WTC11 (cell line): ENCODE data around the gene CXCL14. TPM values are rescaled to one million over a fixed set of nuclear protein-coding genes. Genes with fewer than 3 reads are reported as not detected.

ENCODE experiments used
- ATAC-seq: fragments of 200-7000 bp; cut with Tn5 transposase; 2 replicates; pipeline ENCODE4 v1.10.0; 2021; ENCODE audit warnings: mild to moderate bottlenecking, moderate library complexity
- CTCF ChIA-PET: fragments of 300-600 bp; sonication (Branson Sonifier 250); formaldehyde crosslinking; loops from one replicate; lab custom pipeline; 2021; ENCODE audit warnings: antibody characterized with exemption; lab: Charles Lee
- POLR2A ChIA-PET: fragments of 350-600 bp; sonication (Branson Sonifier 250); formaldehyde crosslinking; loops from one replicate; lab custom pipeline; 2021; ENCODE audit warnings: antibody characterized with exemption; lab: Charles Lee
- DNase-seq: peaks from one replicate; pipeline ENCODE4 v3.0.0; 2021; ENCODE audit warnings: low spot score
- H3K27ac Mint-ChIP-seq: 2 replicates; pipeline ENCODE4 v1.8.0; 2021; ENCODE audit warnings: mixed read lengths
- H3K27me3 Mint-ChIP-seq: 2 replicates; pipeline ENCODE4 v1.8.0; 2021; ENCODE audit warnings: low read depth, mild to moderate bottlenecking, moderate library complexity, mixed read lengths
- H3K36me3 Mint-ChIP-seq: 2 replicates; pipeline ENCODE4 v1.8.0; 2021; ENCODE audit warnings: mixed read lengths
- H3K4me1 Mint-ChIP-seq: 2 replicates; pipeline ENCODE4 v1.8.0; 2022; ENCODE audit warnings: mixed read lengths
- H3K4me3 Mint-ChIP-seq: 2 replicates; pipeline ENCODE4 v1.8.0; 2021; ENCODE audit warnings: mild to moderate bottlenecking, moderate library complexity, mixed read lengths
- H3K9me3 Mint-ChIP-seq: 2 replicates; pipeline ENCODE4 v1.8.0; 2021; ENCODE audit warnings: mixed read lengths
- E2F1 ChIP-seq: sonication (generic); formaldehyde crosslinking; IDR thresholded peaks from 2 replicates; pipeline ENCODE4 v1.8.0; 2022; ENCODE audit warnings: mild to moderate bottlenecking, missing genetic modification reagents
- ELF4 ChIP-seq: sonication (generic); formaldehyde crosslinking; IDR thresholded peaks from 2 replicates; pipeline ENCODE4 v1.8.1; 2022; ENCODE audit warnings: low read depth, mild to moderate bottlenecking, moderate library complexity, missing genetic modification reagents
- EMX1 ChIP-seq: fragments of 250-450 bp; sonication (Bioruptor Pico); IDR thresholded peaks from 2 replicates; pipeline ENCODE4 v1.8.0; 2021; ENCODE audit warnings: mild to moderate bottlenecking
- IRF1 ChIP-seq: sonication (generic); formaldehyde crosslinking; IDR thresholded peaks from 2 replicates; pipeline ENCODE4 v1.8.0; 2023; ENCODE audit warnings: missing genetic modification reagents
- NR1H2 ChIP-seq: sonication (generic); formaldehyde crosslinking; IDR thresholded peaks from 2 replicates; pipeline ENCODE4 v1.9.0; 2021; ENCODE audit warnings: mild to moderate bottlenecking, moderate library complexity, missing genetic modification reagents
- PREB ChIP-seq: sonication (generic); formaldehyde crosslinking; IDR thresholded peaks from 2 replicates; pipeline ENCODE4 v1.8.1; 2022; ENCODE audit warnings: mild to moderate bottlenecking, missing genetic modification reagents, moderate library complexity, borderline replicate concordance
- SP1 ChIP-seq: sonication (generic); formaldehyde crosslinking; conservative IDR thresholded peaks from 2 replicates; pipeline ENCODE4 v1.8.1; 2022; ENCODE audit warnings: missing genetic modification reagents
- TCF7 ChIP-seq: sonication (generic); formaldehyde crosslinking; IDR thresholded peaks from 2 replicates; pipeline ENCODE4 v1.8.0; 2022; ENCODE audit warnings: mild to moderate bottlenecking, low read depth, missing genetic modification reagents, moderate library complexity
- TP53 ChIP-seq: sonication (generic); formaldehyde crosslinking; IDR thresholded peaks from 2 replicates; pipeline ENCODE4 v1.8.1; 2023; ENCODE audit warnings: mild to moderate bottlenecking, missing genetic modification reagents
- ZNF263 ChIP-seq: sonication (generic); formaldehyde crosslinking; IDR thresholded peaks from 2 replicates; pipeline ENCODE4 v1.8.1; 2022; ENCODE audit warnings: low read depth, mild to moderate bottlenecking, moderate library complexity, missing genetic modification reagents
- ZNF425 ChIP-seq: fragments of 250-450 bp; sonication (Bioruptor Pico); conservative IDR thresholded peaks from 2 replicates; pipeline ENCODE4 v1.9.0; 2021; ENCODE audit warnings: mild to moderate bottlenecking
- ZSCAN18 ChIP-seq: fragments of 250-450 bp; sonication (Bioruptor Pico); IDR thresholded peaks from 2 replicates; pipeline ENCODE4 v2.1.2; 2022; ENCODE audit warnings: mild to moderate bottlenecking, moderate library complexity
- total RNA-seq: library from RNA; stranded (reverse); gene quantifications from 3 replicates; pipeline ENCODE4 v1.2.3, GENCODE V29; 2021
- TF ChIP-seq, protein P1 (sequence below): sonication (generic); formaldehyde crosslinking; IDR thresholded peaks from 2 replicates; pipeline ENCODE4 v1.8.1; 2023; ENCODE audit warnings: mild to moderate bottlenecking, moderate library complexity, missing genetic modification reagents
- TF ChIP-seq, protein P2 (sequence below): sonication (generic); formaldehyde crosslinking; IDR thresholded peaks from 2 replicates; pipeline ENCODE4 v1.8.0; 2022; ENCODE audit warnings: mild to moderate bottlenecking, missing genetic modification reagents
- TF ChIP-seq, protein P3 (sequence below): sonication (generic); formaldehyde crosslinking; IDR thresholded peaks from 2 replicates; pipeline ENCODE4 v1.8.1; 2023; ENCODE audit warnings: mild to moderate bottlenecking, missing genetic modification reagents
- TF ChIP-seq, protein P4 (sequence below): sonication (generic); formaldehyde crosslinking; IDR thresholded peaks from 2 replicates; pipeline ENCODE4 v1.8.0; 2022; ENCODE audit warnings: mild to moderate bottlenecking, missing genetic modification reagents

Gene CXCL14
- total RNA-seq, 1 experiment from 2014 or later: 0.87 TPM

- TF ChIP-seq TP53 (peak; percentile 14), SP1 (no peak), ELF4 (CRISPR knock-in tag) (no peak), E2F1 (CRISPR knock-in tag) (no peak)
- TF ChIP-seq, all 79 proteins: peak for 2
Measured at GRCh38 chr5:135535420-135535819, 43.4 kb downstream of the CXCL14 start (continued).

DNA sequence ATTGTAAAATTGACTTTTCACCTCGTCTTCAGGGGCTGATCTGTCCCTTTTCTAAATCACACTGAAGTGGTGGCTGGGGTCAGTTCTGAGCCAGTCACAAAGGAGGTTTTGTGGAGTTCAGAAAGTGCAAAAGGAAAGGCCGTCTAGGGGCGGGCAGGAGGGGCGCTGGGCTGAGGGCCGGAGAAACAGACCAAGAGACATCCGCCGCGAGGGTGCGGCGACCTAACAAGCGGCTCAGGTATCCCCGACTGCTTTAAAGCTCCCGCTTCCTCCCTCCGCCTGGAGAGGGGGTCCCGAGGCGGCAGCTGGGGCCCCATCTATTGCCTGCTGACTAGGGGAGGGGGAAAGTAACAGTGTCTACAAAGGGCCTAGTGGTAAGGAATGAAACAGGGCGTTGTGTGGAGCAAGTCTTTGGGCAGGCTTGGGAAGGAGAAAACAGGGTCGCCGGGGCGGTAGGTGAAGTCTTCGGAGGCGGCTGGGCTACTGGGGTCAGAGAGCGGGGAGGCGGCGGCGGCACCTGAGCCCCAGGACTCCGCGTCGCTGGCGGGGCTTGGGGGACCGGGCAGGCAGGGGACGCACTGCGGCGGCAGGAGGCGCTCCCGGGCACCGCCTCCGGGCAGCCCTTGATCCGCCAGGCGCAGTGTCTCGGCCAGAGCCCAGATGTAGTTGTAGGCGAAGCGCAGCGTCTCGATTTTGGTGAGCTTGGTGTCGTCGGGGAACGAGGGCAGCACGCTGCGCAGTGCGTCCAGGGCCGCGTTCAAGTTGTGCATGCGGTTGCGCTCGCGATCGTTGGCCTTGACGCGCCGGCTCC is 44.0 kb downstream of the CXCL14 start:
- H3K27me3 Mint-ChIP-seq: peaks cover 100% of the 10 kb centered on the region
- ChIA-PET CTCF (interaction anchor here (0.6 to 5.8 kb wide), 11 partner anchors 16 to 77 kb away, joined by 3 to 48 read pairs (median 5); no protein-coding TSS in a partner anchor), POLR2A (interaction anchor here (0.9 kb wide), 1 partner anchor 51 kb away, joined by 3 read pairs; no protein-coding TSS in a partner anchor)
- DNase-seq: peak; percentile 69
- 0 out of 2 replicates have a peak, but pooled peaks cover 4% of the 10 kb centered on the region for H3K36me3 Mint-ChIP-seq
- H3K9me3 Mint-ChIP-seq: peaks cover 9% of the 10 kb centered on the region
- peaks cover 15% of the 10 kb centered on the region for H3K4me1 Mint-ChIP-seq
- peak overlapping the region; percentile 64 for H3K4me3 Mint-ChIP-seq
- peak; percentile 71 for ATAC-seq
- TF ChIP-seq, protein P1, sequence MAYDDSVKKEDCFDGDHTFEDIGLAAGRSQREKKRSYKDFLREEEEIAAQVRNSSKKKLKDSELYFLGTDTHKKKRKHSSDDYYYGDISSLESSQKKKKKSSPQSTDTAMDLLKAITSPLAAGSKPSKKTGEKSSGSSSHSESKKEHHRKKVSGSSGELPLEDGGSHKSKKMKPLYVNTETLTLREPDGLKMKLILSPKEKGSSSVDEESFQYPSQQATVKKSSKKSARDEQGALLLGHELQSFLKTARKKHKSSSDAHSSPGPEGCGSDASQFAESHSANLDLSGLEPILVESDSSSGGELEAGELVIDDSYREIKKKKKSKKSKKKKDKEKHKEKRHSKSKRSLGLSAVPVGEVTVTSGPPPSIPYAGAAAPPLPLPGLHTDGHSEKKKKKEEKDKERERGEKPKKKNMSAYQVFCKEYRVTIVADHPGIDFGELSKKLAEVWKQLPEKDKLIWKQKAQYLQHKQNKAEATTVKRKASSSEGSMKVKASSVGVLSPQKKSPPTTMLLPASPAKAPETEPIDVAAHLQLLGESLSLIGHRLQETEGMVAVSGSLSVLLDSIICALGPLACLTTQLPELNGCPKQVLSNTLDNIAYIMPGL (CRISPR knock-in tag): peak; percentile 78
- TF ChIP-seq, protein P2, sequence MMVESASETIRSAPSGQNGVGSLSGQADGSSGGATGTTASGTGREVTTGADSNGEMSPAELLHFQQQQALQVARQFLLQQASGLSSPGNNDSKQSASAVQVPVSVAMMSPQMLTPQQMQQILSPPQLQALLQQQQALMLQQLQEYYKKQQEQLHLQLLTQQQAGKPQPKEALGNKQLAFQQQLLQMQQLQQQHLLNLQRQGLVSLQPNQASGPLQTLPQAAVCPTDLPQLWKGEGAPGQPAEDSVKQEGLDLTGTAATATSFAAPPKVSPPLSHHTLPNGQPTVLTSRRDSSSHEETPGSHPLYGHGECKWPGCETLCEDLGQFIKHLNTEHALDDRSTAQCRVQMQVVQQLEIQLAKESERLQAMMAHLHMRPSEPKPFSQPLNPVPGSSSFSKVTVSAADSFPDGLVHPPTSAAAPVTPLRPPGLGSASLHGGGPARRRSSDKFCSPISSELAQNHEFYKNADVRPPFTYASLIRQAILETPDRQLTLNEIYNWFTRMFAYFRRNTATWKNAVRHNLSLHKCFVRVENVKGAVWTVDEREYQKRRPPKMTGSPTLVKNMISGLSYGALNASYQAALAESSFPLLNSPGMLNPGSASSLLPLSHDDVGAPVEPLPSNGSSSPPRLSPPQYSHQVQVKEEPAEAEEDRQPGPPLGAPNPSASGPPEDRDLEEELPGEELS (CRISPR knock-in tag): peak; percentile 64; the same call in 1 of the 2 replicates
- peak; percentile 5; the same call in 1 of the 2 replicates for TF ChIP-seq ZNF263
- no peak for TF ChIP-seq TCF7 (CRISPR knock-in tag)
- TF ChIP-seq EMX1 (CRISPR knock-in tag): no peak
- peak; percentile 27; the same call in 1 of the 2 replicates for TF ChIP-seq TP53
- TF ChIP-seq ZNF425 (CRISPR knock-in tag): no peak
- no peak for TF ChIP-seq NR1H2 (CRISPR knock-in tag)
- TF ChIP-seq IRF1 (CRISPR knock-in tag): no peak
- no peak overlapping the region for H3K27ac Mint-ChIP-seq

DNA sequence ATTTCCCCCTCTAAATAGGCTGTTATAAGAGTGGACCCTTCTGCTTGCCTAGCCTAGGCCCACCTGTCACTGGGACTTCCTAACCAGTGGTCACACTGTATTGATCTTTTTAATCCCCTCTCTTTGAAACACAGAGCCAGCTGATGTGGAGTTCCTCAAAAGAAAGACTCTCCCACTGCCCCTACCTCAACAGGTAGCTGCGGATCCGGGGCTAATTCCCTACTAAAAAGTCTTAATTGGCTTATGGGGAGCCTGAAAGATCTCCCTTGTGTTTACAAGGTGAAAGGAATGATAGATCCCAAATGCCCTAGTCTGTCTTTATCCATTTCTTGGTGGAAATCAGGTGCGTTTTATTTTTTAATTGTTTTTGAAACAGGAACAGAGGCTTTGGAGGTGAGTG is 45.0 kb downstream of the CXCL14 start:
- POLR2A ChIA-PET: no interaction called here
- peaks cover 100% of the 10 kb centered on the region for H3K27me3 Mint-ChIP-seq
- peaks cover 9% of the 10 kb centered on the region for H3K9me3 Mint-ChIP-seq
- H3K4me3 Mint-ChIP-seq: no peak overlapping the region
- ATAC-seq (no peak), DNase-seq (no peak)
- peaks cover 15% of the 10 kb centered on the region for H3K4me1 Mint-ChIP-seq
- H3K36me3 Mint-ChIP-seq: 0 out of 2 replicates have a peak, but pooled peaks cover 4% of the 10 kb centered on the region
- no peak overlapping the region for H3K27ac Mint-ChIP-seq
- CTCF ChIA-PET: interaction anchor here (0.7 to 5.8 kb wide), 8 partner anchors 17 to 75 kb away, joined by 3 to 48 read pairs (median 5); no protein-coding TSS in a partner anchor
- TF ChIP-seq E2F1 (CRISPR knock-in tag) (no peak), PREB (CRISPR knock-in tag) (no peak), ZSCAN18 (no peak)
- TF ChIP-seq, protein P3, sequence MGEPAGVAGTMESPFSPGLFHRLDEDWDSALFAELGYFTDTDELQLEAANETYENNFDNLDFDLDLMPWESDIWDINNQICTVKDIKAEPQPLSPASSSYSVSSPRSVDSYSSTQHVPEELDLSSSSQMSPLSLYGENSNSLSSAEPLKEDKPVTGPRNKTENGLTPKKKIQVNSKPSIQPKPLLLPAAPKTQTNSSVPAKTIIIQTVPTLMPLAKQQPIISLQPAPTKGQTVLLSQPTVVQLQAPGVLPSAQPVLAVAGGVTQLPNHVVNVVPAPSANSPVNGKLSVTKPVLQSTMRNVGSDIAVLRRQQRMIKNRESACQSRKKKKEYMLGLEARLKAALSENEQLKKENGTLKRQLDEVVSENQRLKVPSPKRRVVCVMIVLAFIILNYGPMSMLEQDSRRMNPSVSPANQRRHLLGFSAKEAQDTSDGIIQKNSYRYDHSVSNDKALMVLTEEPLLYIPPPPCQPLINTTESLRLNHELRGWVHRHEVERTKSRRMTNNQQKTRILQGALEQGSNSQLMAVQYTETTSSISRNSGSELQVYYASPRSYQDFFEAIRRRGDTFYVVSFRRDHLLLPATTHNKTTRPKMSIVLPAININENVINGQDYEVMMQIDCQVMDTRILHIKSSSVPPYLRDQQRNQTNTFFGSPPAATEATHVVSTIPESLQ (CRISPR knock-in tag): no peak
- TF ChIP-seq, protein P4, sequence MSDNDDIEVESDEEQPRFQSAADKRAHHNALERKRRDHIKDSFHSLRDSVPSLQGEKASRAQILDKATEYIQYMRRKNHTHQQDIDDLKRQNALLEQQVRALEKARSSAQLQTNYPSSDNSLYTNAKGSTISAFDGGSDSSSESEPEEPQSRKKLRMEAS (CRISPR knock-in tag): no peak
